ENCODE results near the gene HHAT. TPM values are rescaled to one million over a fixed set of nuclear protein-coding genes. Genes with fewer than 3 reads are reported as not detected.

The HHAT gene
- total and polyA plus RNA-seq, 2 donors (not counting 3 experiments of a cell fraction or from before 2014, with no cell fraction given), result 2.4 to 4.3 TPM

- Histone ChIP-seq H3K36me3 (ENCODE audit: control insufficient read depth in 2 of 2, extremely low read depth in 1 of 2, insufficient read depth in 2 of 2, low read length in 2 of 2) (no peaks in the 10 kb centered on the region), H3K4me3 (replicated peaks in 1 of 3; ENCODE audit: insufficient read depth in 1 of 3, low read depth in 1 of 3, low read length in 3 of 3) (no peak overlapping the region), H3K4me2 (ENCODE audit: insufficient read depth, low read length) (no peak overlapping the region), H3K79me2 (ENCODE audit: control insufficient read depth, insufficient read depth, low read length) (no peaks in the 10 kb centered on the region), H3K27ac (ENCODE audit: insufficient read depth, low read depth, low read length) (no peak overlapping the region), H3K9me1 (replicated peaks; ENCODE audit: control insufficient read depth, extremely low read depth, insufficient read depth, low read length) (no peaks in the 10 kb centered on the region), H2AFZ (ENCODE audit: low read depth, low read length) (no peak overlapping the region), H4K20me1 (replicated peaks; ENCODE audit: control insufficient read depth, extremely low read depth, insufficient read depth, low read length) (no peaks in the 10 kb centered on the region), H3K9me3 (replicated peaks; ENCODE audit: control insufficient read depth, insufficient read depth, low read length) (no peaks in the 10 kb centered on the region), H3K27me3 (ENCODE audit: control insufficient read depth in 2 of 2, insufficient read depth in 2 of 2, low read length in 2 of 2) (no peaks in the 10 kb centered on the region), H3K4me1 (ENCODE audit: control insufficient read depth, extremely low read depth, insufficient read depth, low read length) (no peaks in the 10 kb centered on the region), H3K9ac (replicated peaks; ENCODE audit: extremely low read depth, insufficient read depth, low read length) (no peak overlapping the region)
- intact Hi-C loops (cut with micrococcal nuclease), result no loop called here
- TF ChIP-seq GATA2 (IDR thresholded peaks at IDR 0.05; ENCODE audit: insufficient read depth, insufficient read length, low read depth, low read length) (no peak), POLR2A (IDR thresholded peaks at IDR 0.05; ENCODE audit: low read depth, low read length) (no peak), POLR2AphosphoS5 (IDR thresholded peaks at IDR 0.05; ENCODE audit: insufficient read depth, low read depth, low read length) (no peak), FOS (IDR thresholded peaks at IDR 0.05; ENCODE audit: borderline replicate concordance, insufficient read depth, low read length) (no peak), MAX (IDR thresholded peaks at IDR 0.05; ENCODE audit: insufficient read depth, insufficient read length) (no peak), EZH2 (IDR thresholded peaks at IDR 0.05; ENCODE audit: borderline replicate concordance, low read depth, low read length, severe bottlenecking) (no peak), CTCF (IDR thresholded peaks at IDR 0.05; ENCODE audit: extremely low read depth in 1 of 2, insufficient read depth in 1 of 2, low read depth in 1 of 2, low read length in 2 of 2) (no peak), MYC (IDR thresholded peaks at IDR 0.05; ENCODE audit: low read depth, low read length) (no peak), JUN (IDR thresholded peaks at IDR 0.05; ENCODE audit: borderline replicate concordance, insufficient read depth, insufficient read length, low read depth) (no peak)
- ChIA-PET CTCF (no interaction called here), POLR2A (no interaction called here)
- dilution Hi-C loops (cut with MboI; ENCODE audit: extremely low pct_ligation_motif_present, low sequenced_read_pairs), result no loop called here
- FAIRE-seq, result no peak
- BruUV-seq (replicated peaks), result no TSS peak
- no peak for DNase-seq (ENCODE audit: low read depth, low spot score)
Measured at GRCh38 chr1:210467440-210468043, 138.8 kb downstream of the HHAT start.
